Epithelial cell of esophagus (primary cell): ENCODE data around the gene VOPP1.

Source experiments
- DNase-seq: peaks from one replicate; pipeline ENCODE4 v3.0.0; 2010; ENCODE audit warnings: low read depth
- H3K4me3 ChIP-seq: 2 replicates; pipeline ENCODE4 v1.5.1; 2011; ENCODE audit warnings: mild to moderate bottlenecking, low read length, control low read depth
- CTCF ChIP-seq: IDR thresholded peaks from 2 replicates; pipeline ENCODE4 v1.5.1; 2011; ENCODE audit warnings: low read depth, mild to moderate bottlenecking, low read length, control low read depth, inconsistent platforms; ENCODE audit not compliant: insufficient read depth; ENCODE audit errors: missing control alignments

The VOPP1 gene

GRCh38 chr7:55594414-55594813 lies 22.1 kb upstream of the VOPP1 start:
- TF ChIP-seq CTCF = no peak
- H3K4me3 ChIP-seq = no peak overlapping the region
- DNase-seq = no peak

GRCh38 chr7:55593515-55594318 lies 21.4 kb upstream of the VOPP1 start:
- TF ChIP-seq CTCF = peak; percentile 85
- peak; percentile 67 for DNase-seq
- H3K4me3 ChIP-seq = no peak overlapping the region

- TF ChIP-seq CTCF = no peak
- no peak overlapping the region for H3K4me3 ChIP-seq
- no peak for DNase-seq
Measured at GRCh38 chr7:55593172-55593514, 20.8 kb upstream of the VOPP1 start.

GRCh38 chr7:55592492-55592891 lies 20.2 kb upstream of the VOPP1 start:
- DNase-seq = no peak
- no peak overlapping the region for H3K4me3 ChIP-seq
- no peak for TF ChIP-seq CTCF

GRCh38 chr7:55591282-55591931 lies 19.1 kb upstream of the VOPP1 start:
- no peak overlapping the region for H3K4me3 ChIP-seq
- DNase-seq = no peak
- TF ChIP-seq CTCF = no peak

GRCh38 chr7:55590517-55591281 lies 18.4 kb upstream of the VOPP1 start:
- no peak for TF ChIP-seq CTCF
- H3K4me3 ChIP-seq = no peak overlapping the region
- no peak for DNase-seq

GRCh38 chr7:55589905-55590304 lies 17.6 kb upstream of the VOPP1 start:
- no peak for TF ChIP-seq CTCF
- H3K4me3 ChIP-seq = no peak overlapping the region
- DNase-seq = no peak
